A549 (cell line): ENCODE data around the gene POLA1.
A peak's percentile ranks its signal among the peaks of the same experiment; 100 is the strongest.

Experiments used
- CEBPB ChIP-seq, 2 experiments: fragments of >200 bp in 1 of 2; sonication (Bioruptor Twin) in 1 of 2; formaldehyde crosslinking in 1 of 2; IDR thresholded peaks; 2 replicates each; pipeline ENCODE4 v1.6.1; 2012 to 2016
- EP300 ChIP-seq, 2 experiments: fragments of >200 bp; sonication (Bioruptor Twin); formaldehyde crosslinking; IDR thresholded peaks; 2 replicates in 1 of 2; 3 replicates in 1 of 2; pipeline ENCODE4 v1.6.1; 2016 to 2017
- HOXA7 ChIP-seq: fragments of 250-450 bp; sonication (Bioruptor Pico); IDR thresholded peaks from 2 replicates; pipeline ENCODE4 v1.5.0; 2020; ENCODE audit warnings: mild to moderate bottlenecking, moderate library complexity
- JUN ChIP-seq, 2 experiments: fragments of >200 bp; sonication (Bioruptor Twin); formaldehyde crosslinking; IDR thresholded peaks; 2 replicates in 1 of 2; 3 replicates in 1 of 2; pipeline ENCODE4 v1.6.1; 2016 to 2017
- MAFK ChIP-seq: fragments of 450-650 bp; IDR thresholded peaks from 2 replicates; pipeline ENCODE4 v1.6.1; 2014; ENCODE audit not compliant: partially characterized antibody
- MAZ ChIP-seq: fragments of 150-350 bp; IDR thresholded peaks from 2 replicates; pipeline ENCODE4 v1.6.1; 2014; ENCODE audit warnings: antibody characterized with exemption, low read depth, low read length, borderline replicate concordance
- MYC ChIP-seq: IDR thresholded peaks from 2 replicates; pipeline ENCODE4 v1.6.1; 2012; ENCODE audit warnings: mild to moderate bottlenecking, inconsistent platforms, low read length, improper control_type of control experiment, borderline replicate concordance
- POLR2A ChIP-seq: IDR thresholded peaks from 2 replicates; pipeline ENCODE4 v1.6.1; 2012; ENCODE audit warnings: mild to moderate bottlenecking, low read length
- RAD21 ChIP-seq, 2 experiments: fragments of >200 bp in 1 of 2; sonication (Bioruptor Twin) in 1 of 2; formaldehyde crosslinking in 1 of 2; IDR thresholded peaks in 1 of 2; conservative IDR thresholded peaks in 1 of 2; 2 replicates in 1 of 2; 3 replicates in 1 of 2; pipeline ENCODE4 v1.6.1; 2012 to 2018; ENCODE audit warnings: inconsistent platforms in 1 of 2
- RFX5 ChIP-seq: fragments of 450-650 bp; IDR thresholded peaks from 2 replicates; pipeline ENCODE4 v1.7.1; 2014; ENCODE audit warnings: antibody characterized with exemption, mild to moderate bottlenecking, moderate library complexity
- SMC3 ChIP-seq: fragments of >200 bp; sonication (Bioruptor Twin); formaldehyde crosslinking; IDR thresholded peaks from 3 replicates; pipeline ENCODE4 v1.6.1; 2018; ENCODE audit warnings: inconsistent platforms
- TF ChIP-seq, protein P1 (sequence below): fragments of >200 bp; sonication (Bioruptor Twin); formaldehyde crosslinking; IDR thresholded peaks from 3 replicates; pipeline ENCODE4 v1.5.1; 2016
- TF ChIP-seq, protein P2 (sequence below): IDR thresholded peaks from 2 replicates; pipeline ENCODE4 v1.6.1; 2012
- TF ChIP-seq, protein P3 (sequence below): IDR thresholded peaks from 2 replicates; pipeline ENCODE4 v1.6.1; 2012; ENCODE audit warnings: low read depth, borderline replicate concordance

- TF ChIP-seq, protein P1, sequence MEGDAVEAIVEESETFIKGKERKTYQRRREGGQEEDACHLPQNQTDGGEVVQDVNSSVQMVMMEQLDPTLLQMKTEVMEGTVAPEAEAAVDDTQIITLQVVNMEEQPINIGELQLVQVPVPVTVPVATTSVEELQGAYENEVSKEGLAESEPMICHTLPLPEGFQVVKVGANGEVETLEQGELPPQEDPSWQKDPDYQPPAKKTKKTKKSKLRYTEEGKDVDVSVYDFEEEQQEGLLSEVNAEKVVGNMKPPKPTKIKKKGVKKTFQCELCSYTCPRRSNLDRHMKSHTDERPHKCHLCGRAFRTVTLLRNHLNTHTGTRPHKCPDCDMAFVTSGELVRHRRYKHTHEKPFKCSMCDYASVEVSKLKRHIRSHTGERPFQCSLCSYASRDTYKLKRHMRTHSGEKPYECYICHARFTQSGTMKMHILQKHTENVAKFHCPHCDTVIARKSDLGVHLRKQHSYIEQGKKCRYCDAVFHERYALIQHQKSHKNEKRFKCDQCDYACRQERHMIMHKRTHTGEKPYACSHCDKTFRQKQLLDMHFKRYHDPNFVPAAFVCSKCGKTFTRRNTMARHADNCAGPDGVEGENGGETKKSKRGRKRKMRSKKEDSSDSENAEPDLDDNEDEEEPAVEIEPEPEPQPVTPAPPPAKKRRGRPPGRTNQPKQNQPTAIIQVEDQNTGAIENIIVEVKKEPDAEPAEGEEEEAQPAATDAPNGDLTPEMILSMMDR: peak; percentile 84
- TF ChIP-seq, protein P2, sequence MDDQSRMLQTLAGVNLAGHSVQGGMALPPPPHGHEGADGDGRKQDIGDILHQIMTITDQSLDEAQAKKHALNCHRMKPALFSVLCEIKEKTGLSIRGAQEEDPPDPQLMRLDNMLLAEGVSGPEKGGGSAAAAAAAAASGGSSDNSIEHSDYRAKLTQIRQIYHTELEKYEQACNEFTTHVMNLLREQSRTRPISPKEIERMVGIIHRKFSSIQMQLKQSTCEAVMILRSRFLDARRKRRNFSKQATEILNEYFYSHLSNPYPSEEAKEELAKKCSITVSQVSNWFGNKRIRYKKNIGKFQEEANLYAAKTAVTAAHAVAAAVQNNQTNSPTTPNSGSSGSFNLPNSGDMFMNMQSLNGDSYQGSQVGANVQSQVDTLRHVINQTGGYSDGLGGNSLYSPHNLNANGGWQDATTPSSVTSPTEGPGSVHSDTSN: no peak
- TF ChIP-seq EP300 (IDR thresholded peaks at IDR 0.05) (no peak), HOXA7 (CRISPR knock-in tag) (no peak), JUN (IDR thresholded peaks at IDR 0.05) (no peak), POLR2A (no peak), MAFK (no peak), CEBPB (IDR thresholded peaks at IDR 0.05) (no peak), RFX5 (no peak), MAZ (no peak), MYC (no peak), SMC3 (peak; percentile 74), RAD21 (conservative IDR thresholded peaks at IDR 0.05 in 1 of 2, IDR thresholded peaks at IDR 0.05 in 1 of 2) (peak; percentile 47 to 79)
- TF ChIP-seq, protein P3, sequence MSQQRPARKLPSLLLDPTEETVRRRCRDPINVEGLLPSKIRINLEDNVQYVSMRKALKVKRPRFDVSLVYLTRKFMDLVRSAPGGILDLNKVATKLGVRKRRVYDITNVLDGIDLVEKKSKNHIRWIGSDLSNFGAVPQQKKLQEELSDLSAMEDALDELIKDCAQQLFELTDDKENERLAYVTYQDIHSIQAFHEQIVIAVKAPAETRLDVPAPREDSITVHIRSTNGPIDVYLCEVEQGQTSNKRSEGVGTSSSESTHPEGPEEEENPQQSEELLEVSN: no peak
Measured at GRCh38 chrX:25020905-25021449, 327.3 kb downstream of the POLA1 start.
